ENCODE measurements around the gene VWA8.

Gene VWA8

GRCh38 chr13:41945926-41946325 lies 15.0 kb downstream of the VWA8 start:
- no peaks in the 10 kb centered on the region for H3K27me3 ChIP-seq (ENCODE audit: control insufficient read depth in 5 of 5, insufficient read depth in 4 of 5, low read length in 5 of 5)
- no peak overlapping the region for H3K27ac ChIP-seq (ENCODE audit: low read depth, low read length)
- no peak overlapping the region for H3K4me3 ChIP-seq (ENCODE audit: low read depth in 1 of 5, low read length in 5 of 5)
- no peak overlapping the region for H3K9ac ChIP-seq (ENCODE audit: low read length in 5 of 5)
- peaks cover 0 to 5% (median 0%) of the 10 kb centered on the region in 5 donors for H3K4me1 ChIP-seq (ENCODE audit: control insufficient read depth in 5 of 5, insufficient read depth in 5 of 5, low read length in 5 of 5)
- H3K9me3 ChIP-seq (ENCODE audit: control insufficient read depth in 5 of 5, low read length in 5 of 5): peaks cover 0 to 7% (median 4%) of the 10 kb centered on the region in 5 donors
- H3K36me3 ChIP-seq (ENCODE audit: control insufficient read depth in 5 of 5, insufficient read depth in 5 of 5, low read length in 5 of 5): peaks cover 0 to 14% (median 5%) of the 10 kb centered on the region in 5 donors

- Histone ChIP-seq H3K27ac (ENCODE audit: low read depth, low read length) (no peak overlapping the region), H3K9me3 (ENCODE audit: control insufficient read depth in 5 of 5, low read length in 5 of 5) (peaks cover 0 to 7% (median 4%) of the 10 kb centered on the region in 5 donors), H3K4me1 (ENCODE audit: control insufficient read depth in 5 of 5, insufficient read depth in 5 of 5, low read length in 5 of 5) (peaks cover 0 to 5% (median 0%) of the 10 kb centered on the region in 5 donors), H3K9ac (ENCODE audit: low read length in 5 of 5) (no peak overlapping the region), H3K36me3 (ENCODE audit: control insufficient read depth in 5 of 5, insufficient read depth in 5 of 5, low read length in 5 of 5) (peaks cover 0 to 14% (median 5%) of the 10 kb centered on the region in 5 donors), H3K4me3 (ENCODE audit: low read depth in 1 of 5, low read length in 5 of 5) (no peak overlapping the region), H3K27me3 (ENCODE audit: control insufficient read depth in 5 of 5, insufficient read depth in 4 of 5, low read length in 5 of 5) (no peaks in the 10 kb centered on the region)
Observed at GRCh38 chr13:41944635-41945397, 16.1 kb downstream of the VWA8 start.

- no peak overlapping the region for H3K4me3 ChIP-seq (ENCODE audit: low read depth in 1 of 5, low read length in 5 of 5)
- H3K9ac ChIP-seq (ENCODE audit: low read length in 5 of 5): no peak overlapping the region
- no peaks in the 10 kb centered on the region for H3K27me3 ChIP-seq (ENCODE audit: control insufficient read depth in 5 of 5, insufficient read depth in 4 of 5, low read length in 5 of 5)
- peaks cover 0 to 5% (median 0%) of the 10 kb centered on the region in 5 donors for H3K4me1 ChIP-seq (ENCODE audit: control insufficient read depth in 5 of 5, insufficient read depth in 5 of 5, low read length in 5 of 5)
- no peak overlapping the region for H3K27ac ChIP-seq (ENCODE audit: low read depth, low read length)
- peaks cover 0 to 7% (median 4%) of the 10 kb centered on the region in 5 donors for H3K9me3 ChIP-seq (ENCODE audit: control insufficient read depth in 5 of 5, low read length in 5 of 5)
- H3K36me3 ChIP-seq (ENCODE audit: control insufficient read depth in 5 of 5, insufficient read depth in 5 of 5, low read length in 5 of 5): peaks cover 0 to 14% (median 5%) of the 10 kb centered on the region in 5 donors
Observed at GRCh38 chr13:41944229-41944628, 16.7 kb downstream of the VWA8 start.

GRCh38 chr13:41942462-41943094 lies 18.3 kb downstream of the VWA8 start:
- Histone ChIP-seq H3K9ac (ENCODE audit: low read length in 5 of 5) (no peak overlapping the region), H3K4me3 (ENCODE audit: low read depth in 1 of 5, low read length in 5 of 5) (no peak overlapping the region), H3K9me3 (ENCODE audit: control insufficient read depth in 5 of 5, low read length in 5 of 5) (peaks cover 0 to 7% (median 4%) of the 10 kb centered on the region in 5 donors), H3K36me3 (ENCODE audit: control insufficient read depth in 5 of 5, insufficient read depth in 5 of 5, low read length in 5 of 5) (peaks cover 0 to 12% (median 5%) of the 10 kb centered on the region in 5 donors), H3K27ac (ENCODE audit: low read depth, low read length) (no peak overlapping the region), H3K27me3 (ENCODE audit: control insufficient read depth in 5 of 5, insufficient read depth in 4 of 5, low read length in 5 of 5) (no peaks in the 10 kb centered on the region), H3K4me1 (ENCODE audit: control insufficient read depth in 5 of 5, insufficient read depth in 5 of 5, low read length in 5 of 5) (peaks cover 0 to 5% (median 0%) of the 10 kb centered on the region in 5 donors)

- Histone ChIP-seq H3K27me3 (ENCODE audit: control insufficient read depth in 5 of 5, insufficient read depth in 4 of 5, low read length in 5 of 5) (no peaks in the 10 kb centered on the region), H3K27ac (ENCODE audit: low read depth, low read length) (no peak overlapping the region), H3K9ac (ENCODE audit: low read length in 5 of 5) (no peak overlapping the region), H3K4me1 (ENCODE audit: control insufficient read depth in 5 of 5, insufficient read depth in 5 of 5, low read length in 5 of 5) (peaks cover 0 to 5% (median 0%) of the 10 kb centered on the region in 5 donors), H3K9me3 (ENCODE audit: control insufficient read depth in 5 of 5, low read length in 5 of 5) (peaks cover 0 to 5% (median 1%) of the 10 kb centered on the region in 5 donors), H3K36me3 (ENCODE audit: control insufficient read depth in 5 of 5, insufficient read depth in 5 of 5, low read length in 5 of 5) (peaks cover 0 to 12% (median 5%) of the 10 kb centered on the region in 5 donors), H3K4me3 (ENCODE audit: low read depth in 1 of 5, low read length in 5 of 5) (no peak overlapping the region)
Observed at GRCh38 chr13:41941174-41941573, 19.7 kb downstream of the VWA8 start.

- Histone ChIP-seq H3K9me3 (ENCODE audit: control insufficient read depth in 5 of 5, low read length in 5 of 5) (no peaks in the 10 kb centered on the region), H3K27me3 (ENCODE audit: control insufficient read depth in 5 of 5, insufficient read depth in 4 of 5, low read length in 5 of 5) (no peaks in the 10 kb centered on the region), H3K4me1 (ENCODE audit: control insufficient read depth in 5 of 5, insufficient read depth in 5 of 5, low read length in 5 of 5) (peaks cover 0 to 5% (median 0%) of the 10 kb centered on the region in 5 donors), H3K4me3 (ENCODE audit: low read depth in 1 of 5, low read length in 5 of 5) (no peak overlapping the region), H3K9ac (ENCODE audit: low read length in 5 of 5) (no peak overlapping the region), H3K36me3 (ENCODE audit: control insufficient read depth in 5 of 5, insufficient read depth in 5 of 5, low read length in 5 of 5) (peaks cover 0 to 8% (median 5%) of the 10 kb centered on the region in 5 donors), H3K27ac (ENCODE audit: low read depth, low read length) (no peak overlapping the region)
Observed at GRCh38 chr13:41939398-41939797, 21.5 kb downstream of the VWA8 start.

- Histone ChIP-seq H3K27ac (ENCODE audit: low read depth, low read length) (no peak overlapping the region), H3K9ac (ENCODE audit: low read length in 5 of 5) (no peak overlapping the region), H3K4me1 (ENCODE audit: control insufficient read depth in 5 of 5, insufficient read depth in 5 of 5, low read length in 5 of 5) (peaks cover 0 to 5% (median 0%) of the 10 kb centered on the region in 5 donors), H3K4me3 (ENCODE audit: low read depth in 1 of 5, low read length in 5 of 5) (no peak overlapping the region), H3K27me3 (ENCODE audit: control insufficient read depth in 5 of 5, insufficient read depth in 4 of 5, low read length in 5 of 5) (no peaks in the 10 kb centered on the region), H3K36me3 (ENCODE audit: control insufficient read depth in 5 of 5, insufficient read depth in 5 of 5, low read length in 5 of 5) (peaks cover 0 to 8% (median 5%) of the 10 kb centered on the region in 5 donors), H3K9me3 (ENCODE audit: control insufficient read depth in 5 of 5, low read length in 5 of 5) (no peaks in the 10 kb centered on the region)
Observed at GRCh38 chr13:41938918-41939317, 22.0 kb downstream of the VWA8 start.

- Histone ChIP-seq H3K4me1 (ENCODE audit: control insufficient read depth in 5 of 5, insufficient read depth in 5 of 5, low read length in 5 of 5) (no peaks in the 10 kb centered on the region), H3K27ac (ENCODE audit: low read depth, low read length) (no peak overlapping the region), H3K27me3 (ENCODE audit: control insufficient read depth in 5 of 5, insufficient read depth in 4 of 5, low read length in 5 of 5) (no peaks in the 10 kb centered on the region), H3K4me3 (ENCODE audit: low read depth in 1 of 5, low read length in 5 of 5) (no peak overlapping the region), H3K36me3 (ENCODE audit: control insufficient read depth in 5 of 5, insufficient read depth in 5 of 5, low read length in 5 of 5) (peaks cover 0 to 7% (median 2%) of the 10 kb centered on the region in 5 donors), H3K9ac (ENCODE audit: low read length in 5 of 5) (no peak overlapping the region), H3K9me3 (ENCODE audit: control insufficient read depth in 5 of 5, low read length in 5 of 5) (no peaks in the 10 kb centered on the region)
Observed at GRCh38 chr13:41937388-41937787, 23.5 kb downstream of the VWA8 start.

GRCh38 chr13:41935501-41935900 lies 25.4 kb downstream of the VWA8 start:
- no peaks in the 10 kb centered on the region for H3K4me1 ChIP-seq (ENCODE audit: control insufficient read depth in 5 of 5, insufficient read depth in 5 of 5, low read length in 5 of 5)
- no peak overlapping the region for H3K27ac ChIP-seq (ENCODE audit: low read depth, low read length)
- H3K36me3 ChIP-seq (ENCODE audit: control insufficient read depth in 5 of 5, insufficient read depth in 5 of 5, low read length in 5 of 5): peaks cover 0 to 7% (median 0%) of the 10 kb centered on the region in 5 donors
- H3K27me3 ChIP-seq (ENCODE audit: control insufficient read depth in 5 of 5, insufficient read depth in 4 of 5, low read length in 5 of 5): no peaks in the 10 kb centered on the region
- no peak overlapping the region for H3K9ac ChIP-seq (ENCODE audit: low read length in 5 of 5)
- H3K4me3 ChIP-seq (ENCODE audit: low read depth in 1 of 5, low read length in 5 of 5): no peak overlapping the region
- no peaks in the 10 kb centered on the region for H3K9me3 ChIP-seq (ENCODE audit: control insufficient read depth in 5 of 5, low read length in 5 of 5)

- no peaks in the 10 kb centered on the region for H3K27me3 ChIP-seq (ENCODE audit: control insufficient read depth in 5 of 5, insufficient read depth in 4 of 5, low read length in 5 of 5)
- H3K9ac ChIP-seq (ENCODE audit: low read length in 5 of 5): no peak overlapping the region
- no peaks in the 10 kb centered on the region for H3K9me3 ChIP-seq (ENCODE audit: control insufficient read depth in 5 of 5, low read length in 5 of 5)
- H3K4me3 ChIP-seq (ENCODE audit: low read depth in 1 of 5, low read length in 5 of 5): no peak overlapping the region
- no peaks in the 10 kb centered on the region for H3K4me1 ChIP-seq (ENCODE audit: control insufficient read depth in 5 of 5, insufficient read depth in 5 of 5, low read length in 5 of 5)
- peaks cover 0 to 7% (median 0%) of the 10 kb centered on the region in 5 donors for H3K36me3 ChIP-seq (ENCODE audit: control insufficient read depth in 5 of 5, insufficient read depth in 5 of 5, low read length in 5 of 5)
- no peak overlapping the region for H3K27ac ChIP-seq (ENCODE audit: low read depth, low read length)
Observed at GRCh38 chr13:41934994-41935393, 25.9 kb downstream of the VWA8 start.

Measured in subcutaneous abdominal adipose tissue (tissue), 5 donors.